ENCODE results near the gene TOR4A.

The TOR4A gene

DNA sequence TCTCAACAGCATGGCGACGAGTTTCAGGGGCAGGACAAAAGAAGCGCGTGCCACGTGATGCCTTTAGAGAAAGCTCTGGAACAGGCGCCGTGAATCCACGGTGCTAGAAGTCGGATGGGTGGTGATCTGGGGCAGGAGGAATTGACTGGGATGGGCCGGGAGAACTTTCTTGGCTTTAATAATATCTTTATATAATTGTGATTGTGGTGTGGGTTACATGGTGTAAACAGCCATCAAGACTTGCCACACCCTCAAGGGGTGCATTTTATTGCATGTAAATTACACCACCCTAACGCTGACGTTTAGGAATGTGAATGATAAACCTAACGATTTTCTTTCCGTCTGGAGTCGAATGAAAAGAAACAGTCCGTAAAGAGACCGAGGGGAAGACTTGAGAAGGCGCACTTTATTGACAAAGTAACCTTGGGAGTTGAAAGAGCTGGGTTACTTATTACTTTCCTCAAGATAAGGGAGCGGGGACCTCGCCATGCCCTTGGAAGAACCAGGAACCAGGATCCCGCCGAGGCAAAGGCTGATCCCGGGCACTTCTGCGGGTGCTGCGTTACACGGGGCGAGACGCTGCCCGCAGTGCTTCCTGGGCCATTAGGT, 16.1 kb downstream of the TOR4A start:
- H3K4me1 Mint-ChIP-seq: peaks cover 18% of the 10 kb centered on the region
- peaks cover 50% of the 10 kb centered on the region for H3K27me3 Mint-ChIP-seq (ENCODE audit: low read depth, poor library complexity)
- no peak for TF ChIP-seq CTCF (IDR thresholded peaks at IDR 0.05)
- no peak for DNase-seq
- H3K27ac Mint-ChIP-seq: no peak overlapping the region
- H3K4me3 Mint-ChIP-seq: peak overlapping the region; percentile 24
- H3K36me3 Mint-ChIP-seq (ENCODE audit: low read depth): no peaks in the 10 kb centered on the region
- peaks cover 13% of the 10 kb centered on the region for H3K9me3 Mint-ChIP-seq

GRCh38 chr9:137294091-137294680, 16.7 kb downstream of the TOR4A start:
- H3K4me1 Mint-ChIP-seq: peaks cover 24% of the 10 kb centered on the region
- no peak overlapping the region for H3K27ac Mint-ChIP-seq
- peak overlapping the region; percentile 52 for H3K4me3 Mint-ChIP-seq
- H3K27me3 Mint-ChIP-seq (ENCODE audit: low read depth, poor library complexity): peaks cover 53% of the 10 kb centered on the region
- TF ChIP-seq CTCF (IDR thresholded peaks at IDR 0.05): no peak
- no peak for DNase-seq
- no peaks in the 10 kb centered on the region for H3K36me3 Mint-ChIP-seq (ENCODE audit: low read depth)
- H3K9me3 Mint-ChIP-seq: peaks cover 13% of the 10 kb centered on the region

DNA sequence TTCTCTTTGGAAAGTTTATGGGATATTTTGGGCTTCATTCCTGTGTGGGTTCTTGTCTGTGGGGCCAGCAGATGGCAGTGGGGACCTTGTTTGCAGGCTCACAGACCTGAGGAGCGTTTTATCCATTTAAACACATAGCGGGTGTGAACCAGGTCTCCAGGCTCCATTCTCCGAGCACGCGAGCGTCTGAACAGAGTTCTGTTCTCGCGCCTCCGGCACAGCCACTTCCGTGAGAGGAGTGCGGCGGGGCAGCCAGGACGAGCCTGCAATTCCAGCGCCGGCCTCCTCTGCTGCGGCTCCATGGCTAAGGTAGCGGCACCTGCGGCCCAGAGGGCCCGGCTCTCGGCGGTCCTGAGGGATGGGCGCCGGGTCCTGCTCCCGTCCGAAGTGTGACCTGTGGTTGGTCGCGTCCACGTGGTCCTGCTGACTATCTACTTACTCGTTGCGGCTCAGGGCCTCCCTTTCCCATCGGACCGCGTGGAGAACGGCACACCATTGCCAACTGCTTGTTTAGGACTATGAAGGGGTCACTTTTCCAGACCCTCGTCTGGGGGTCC, 17.2 kb downstream of the TOR4A start:
- H3K4me1 Mint-ChIP-seq: peaks cover 28% of the 10 kb centered on the region
- TF ChIP-seq CTCF (IDR thresholded peaks at IDR 0.05): no peak
- DNase-seq: peak; percentile 20
- H3K27ac Mint-ChIP-seq: no peak overlapping the region
- H3K4me3 Mint-ChIP-seq: peak overlapping the region; percentile 52
- peaks cover 54% of the 10 kb centered on the region for H3K27me3 Mint-ChIP-seq (ENCODE audit: low read depth, poor library complexity)
- no peaks in the 10 kb centered on the region for H3K36me3 Mint-ChIP-seq (ENCODE audit: low read depth)
- peaks cover 13% of the 10 kb centered on the region for H3K9me3 Mint-ChIP-seq

- no peak for TF ChIP-seq CTCF (IDR thresholded peaks at IDR 0.05)
- no peak overlapping the region for H3K27ac Mint-ChIP-seq
- DNase-seq: peak; percentile 78
- H3K27me3 Mint-ChIP-seq (ENCODE audit: low read depth, poor library complexity): peaks cover 57% of the 10 kb centered on the region
- H3K36me3 Mint-ChIP-seq (ENCODE audit: low read depth): no peaks in the 10 kb centered on the region
- peaks cover 13% of the 10 kb centered on the region for H3K9me3 Mint-ChIP-seq
- H3K4me1 Mint-ChIP-seq: peaks cover 33% of the 10 kb centered on the region
- no peak overlapping the region for H3K4me3 Mint-ChIP-seq
These were observed 17.8 kb downstream of the TOR4A start for GRCh38 chr9:137295238-137295811.

DNA sequence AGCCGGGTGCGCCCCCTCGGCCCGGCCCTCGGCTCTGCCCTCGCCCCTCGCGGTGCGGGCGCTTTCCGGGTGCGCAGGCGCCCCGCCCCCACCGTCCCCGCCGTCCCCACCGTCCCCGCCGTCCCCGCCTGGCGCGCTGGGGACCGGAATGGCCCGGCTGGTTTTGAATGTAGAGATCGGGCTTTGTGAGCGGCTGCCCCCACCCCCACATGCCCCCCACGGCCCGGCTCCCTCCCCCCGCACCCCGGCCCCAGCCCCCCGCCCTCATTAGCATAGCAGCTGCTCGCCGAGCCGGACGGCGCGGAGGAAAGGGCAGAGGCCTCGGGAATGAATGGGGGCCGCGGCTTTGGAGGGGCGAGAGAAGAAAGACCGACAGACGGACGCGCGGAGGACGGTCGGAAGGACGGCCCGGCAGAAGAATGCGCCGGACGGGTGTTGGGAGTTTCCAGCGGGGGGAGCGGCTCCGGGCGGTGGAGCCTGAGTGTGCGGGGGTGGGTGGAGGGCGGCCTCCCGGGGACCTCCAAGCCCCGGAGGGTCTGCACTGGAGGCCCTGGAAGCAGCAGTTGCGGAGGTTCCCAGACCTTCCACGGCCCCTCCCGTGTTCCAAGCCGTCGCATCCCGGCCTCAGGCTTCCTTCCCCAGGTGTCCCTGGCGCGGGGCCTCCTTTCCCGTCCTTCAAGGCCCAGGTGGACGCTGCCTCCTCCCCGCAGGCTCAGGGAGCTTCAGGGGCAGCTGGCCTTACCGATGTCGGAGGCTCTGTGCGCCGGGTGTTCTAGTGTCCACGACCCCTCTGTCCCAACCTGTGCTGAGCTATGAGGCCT, 18.5 kb downstream of the TOR4A start:
- Mint-ChIP-seq H3K27me3 (ENCODE audit: low read depth, poor library complexity) (peaks cover 57% of the 10 kb centered on the region), H3K9me3 (peaks cover 13% of the 10 kb centered on the region), H3K36me3 (ENCODE audit: low read depth) (no peaks in the 10 kb centered on the region), H3K4me1 (peaks cover 38% of the 10 kb centered on the region), H3K27ac (no peak overlapping the region), H3K4me3 (peak overlapping the region; percentile 79)
- TF ChIP-seq CTCF (IDR thresholded peaks at IDR 0.05): no peak
- peak; percentile 52 for DNase-seq

Data from nephron progenitor cell (in vitro differentiated cells).